Measurements from ENCODE around the gene PCK2. TPM values are rescaled to one million over a fixed set of nuclear protein-coding genes. Genes with fewer than 3 reads are reported as not detected.

Gene PCK2
- total and polyA plus RNA-seq, 2 of the 13 experiments (the other 11 are each of a cell fraction or from before 2014, with no cell fraction given) = 129 to 272 TPM

DNA sequence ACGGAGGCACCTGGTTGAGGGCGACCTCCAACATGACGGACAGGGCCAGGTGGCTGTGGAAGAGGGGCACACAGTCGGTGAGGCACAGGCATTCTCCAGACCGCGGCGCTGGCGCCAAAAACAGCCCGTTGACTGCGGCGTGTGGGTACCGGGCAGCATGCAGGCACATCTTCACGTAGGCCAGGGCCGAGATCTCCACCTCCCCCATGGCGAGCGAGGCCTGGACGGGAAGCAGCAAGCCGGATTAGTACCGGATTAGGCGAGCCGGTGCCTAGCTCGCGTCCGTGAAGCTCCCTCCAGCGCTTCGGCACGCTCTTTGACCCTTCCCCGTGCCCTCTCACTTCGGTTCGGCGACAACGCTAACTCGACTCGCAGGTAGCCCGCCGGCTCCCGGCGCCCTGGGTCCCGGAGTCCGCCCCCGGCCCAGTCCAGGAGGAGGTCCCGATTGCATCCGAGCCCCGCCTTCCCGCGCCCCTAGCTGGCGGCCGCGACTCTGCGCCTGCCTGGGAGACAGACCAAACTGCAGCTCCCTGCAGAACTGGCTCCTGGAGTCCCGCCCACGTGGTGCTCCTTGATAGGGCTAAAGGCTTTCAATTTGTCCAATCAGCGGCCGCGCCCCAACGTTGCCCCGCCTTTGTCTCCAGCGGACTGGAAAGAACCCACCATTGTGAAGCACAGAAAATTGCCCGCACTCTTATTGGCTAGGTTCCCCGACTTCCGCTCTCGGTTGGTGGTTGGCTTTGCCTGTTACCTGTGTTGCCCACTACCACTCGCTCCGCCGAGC lies 47.2 kb downstream of the PCK2 start, which contains the start of gene EMC9 (continued):
- TF ChIP-seq IKZF5 (CRISPR knock-in tag; IDR thresholded peaks at IDR 0.05) (peak; percentile 97), MIER3 (CRISPR knock-in tag; IDR thresholded peaks at IDR 0.05; ENCODE audit: borderline replicate concordance) (peak; percentile 88; the same call in 1 of the 2 replicates), PHF8 (CRISPR knock-in tag; IDR thresholded peaks at IDR 0.05) (peak; percentile 96), ZNF274 (CRISPR knock-in tag; IDR thresholded peaks at IDR 0.05) (no peak), CSRNP1 (CRISPR knock-in tag; IDR thresholded peaks at IDR 0.05) (peak; percentile 97), FIP1L1 (IDR thresholded peaks at IDR 0.05; ENCODE audit: borderline replicate concordance, insufficient read depth, low read depth, low read length) (peak; percentile 83; the same call in 1 of the 2 replicates), ZMYM2 (CRISPR knock-in tag; IDR thresholded peaks at IDR 0.05) (no peak), TFE3 (CRISPR knock-in tag; IDR thresholded peaks at IDR 0.05) (peak; percentile 73; the same call in 1 of the 2 replicates), HNRNPLL (IDR thresholded peaks at IDR 0.05; ENCODE audit: low read depth, low read length, poor library complexity, severe bottlenecking) (peak; percentile 86), ZNF44 (CRISPR knock-in tag; IDR thresholded peaks at IDR 0.05) (no peak; the same call in none of the 2 replicates), PLRG1 (conservative IDR thresholded peaks at IDR 0.05) (no peak), ZNF776 (CRISPR knock-in tag; IDR thresholded peaks at IDR 0.05) (peak; percentile 81; the same call in 1 of the 2 replicates), NFKB2 (CRISPR knock-in tag; IDR thresholded peaks at IDR 0.05; ENCODE audit: borderline replicate concordance) (peak; percentile 98), ATF1 (CRISPR knock-in tag; IDR thresholded peaks at IDR 0.05) (no peak), DZIP1 (CRISPR knock-in tag; IDR thresholded peaks at IDR 0.05) (no peak), ZNF850 (CRISPR knock-in tag; conservative IDR thresholded peaks at IDR 0.05) (no peak), GZF1 (CRISPR knock-in tag; IDR thresholded peaks at IDR 0.05) (no peak), RXRB (CRISPR knock-in tag; IDR thresholded peaks at IDR 0.05; ENCODE audit: borderline replicate concordance) (peak; percentile 57), U2AF1 (optimal IDR thresholded peaks at IDR 0.05; ENCODE audit: low read depth, low read length) (no peak), ZBTB26 (CRISPR knock-in tag; IDR thresholded peaks at IDR 0.05; ENCODE audit: borderline replicate concordance) (peak; percentile 67; the same call in 1 of the 2 replicates), RNF2 (conservative IDR thresholded peaks at IDR 0.05; ENCODE audit: low read depth) (peak; percentile 66; the same call in 1 of the 2 replicates)
